Measurements from ENCODE around the gene SLC4A4.

The SLC4A4 gene

GRCh38 chr4:71429106-71429505 lies 90.3 kb downstream of the SLC4A4 start:
- TF ChIP-seq, protein P1, sequence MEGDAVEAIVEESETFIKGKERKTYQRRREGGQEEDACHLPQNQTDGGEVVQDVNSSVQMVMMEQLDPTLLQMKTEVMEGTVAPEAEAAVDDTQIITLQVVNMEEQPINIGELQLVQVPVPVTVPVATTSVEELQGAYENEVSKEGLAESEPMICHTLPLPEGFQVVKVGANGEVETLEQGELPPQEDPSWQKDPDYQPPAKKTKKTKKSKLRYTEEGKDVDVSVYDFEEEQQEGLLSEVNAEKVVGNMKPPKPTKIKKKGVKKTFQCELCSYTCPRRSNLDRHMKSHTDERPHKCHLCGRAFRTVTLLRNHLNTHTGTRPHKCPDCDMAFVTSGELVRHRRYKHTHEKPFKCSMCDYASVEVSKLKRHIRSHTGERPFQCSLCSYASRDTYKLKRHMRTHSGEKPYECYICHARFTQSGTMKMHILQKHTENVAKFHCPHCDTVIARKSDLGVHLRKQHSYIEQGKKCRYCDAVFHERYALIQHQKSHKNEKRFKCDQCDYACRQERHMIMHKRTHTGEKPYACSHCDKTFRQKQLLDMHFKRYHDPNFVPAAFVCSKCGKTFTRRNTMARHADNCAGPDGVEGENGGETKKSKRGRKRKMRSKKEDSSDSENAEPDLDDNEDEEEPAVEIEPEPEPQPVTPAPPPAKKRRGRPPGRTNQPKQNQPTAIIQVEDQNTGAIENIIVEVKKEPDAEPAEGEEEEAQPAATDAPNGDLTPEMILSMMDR (IDR thresholded peaks at IDR 0.05; ENCODE audit: low read depth, low read length, poor library complexity, severe bottlenecking): no peak
- no peak for TF ChIP-seq EZH2phosphoT487 (IDR thresholded peaks at IDR 0.05; ENCODE audit: borderline replicate concordance, low read length)
- H3K27ac ChIP-seq (ENCODE audit: low read depth, low read length): no peak overlapping the region
- no peaks in the 10 kb centered on the region for H3K9me3 ChIP-seq (ENCODE audit: control insufficient read depth, insufficient read depth, low read length)
- H3K79me2 ChIP-seq (ENCODE audit: control insufficient read depth, low read length): no peaks in the 10 kb centered on the region
- H3K27me3 ChIP-seq (ENCODE audit: control insufficient read depth, low read length): no peaks in the 10 kb centered on the region
- no peak overlapping the region for H3K4me2 ChIP-seq (ENCODE audit: low read length)
- no peaks in the 10 kb centered on the region for H3K36me3 ChIP-seq (ENCODE audit: control insufficient read depth, low read length)
- no peaks in the 10 kb centered on the region for H3K4me1 ChIP-seq (ENCODE audit: control insufficient read depth, low read length)
- H4K20me1 ChIP-seq (ENCODE audit: control insufficient read depth, insufficient read depth, low read depth, low read length): no peaks in the 10 kb centered on the region
- H3F3A ChIP-seq (ENCODE audit: control insufficient read depth, insufficient read depth): no peaks in the 10 kb centered on the region
- H3K4me3 ChIP-seq (ENCODE audit: low read length): no peak overlapping the region
- H3K9me2 ChIP-seq (replicated peaks; ENCODE audit: control insufficient read depth, low read length): no peaks in the 10 kb centered on the region

GRCh38 chr4:71429962-71430361 lies 91.1 kb downstream of the SLC4A4 start:
- Histone ChIP-seq H3F3A (ENCODE audit: control insufficient read depth, insufficient read depth) (no peaks in the 10 kb centered on the region), H3K4me3 (ENCODE audit: low read length) (no peak overlapping the region), H3K27me3 (ENCODE audit: control insufficient read depth, low read length) (no peaks in the 10 kb centered on the region), H3K27ac (ENCODE audit: low read depth, low read length) (no peak overlapping the region), H4K20me1 (ENCODE audit: control insufficient read depth, insufficient read depth, low read depth, low read length) (no peaks in the 10 kb centered on the region), H3K4me1 (ENCODE audit: control insufficient read depth, low read length) (no peaks in the 10 kb centered on the region), H3K9me3 (ENCODE audit: control insufficient read depth, insufficient read depth, low read length) (no peaks in the 10 kb centered on the region), H3K79me2 (ENCODE audit: control insufficient read depth, low read length) (no peaks in the 10 kb centered on the region), H3K36me3 (ENCODE audit: control insufficient read depth, low read length) (no peaks in the 10 kb centered on the region), H3K9me2 (replicated peaks; ENCODE audit: control insufficient read depth, low read length) (no peaks in the 10 kb centered on the region), H3K4me2 (ENCODE audit: low read length) (no peak overlapping the region)
- TF ChIP-seq EZH2phosphoT487 (IDR thresholded peaks at IDR 0.05; ENCODE audit: borderline replicate concordance, low read length): no peak
- TF ChIP-seq, protein P1 (IDR thresholded peaks at IDR 0.05; ENCODE audit: low read depth, low read length, poor library complexity, severe bottlenecking): no peak

GRCh38 chr4:71430609-71431008 lies 91.8 kb downstream of the SLC4A4 start:
- no peak overlapping the region for H3K27ac ChIP-seq (ENCODE audit: low read depth, low read length)
- H3K9me3 ChIP-seq (ENCODE audit: control insufficient read depth, insufficient read depth, low read length): no peaks in the 10 kb centered on the region
- no peaks in the 10 kb centered on the region for H4K20me1 ChIP-seq (ENCODE audit: control insufficient read depth, insufficient read depth, low read depth, low read length)
- H3K4me3 ChIP-seq (ENCODE audit: low read length): no peak overlapping the region
- no peaks in the 10 kb centered on the region for H3K9me2 ChIP-seq (replicated peaks; ENCODE audit: control insufficient read depth, low read length)
- no peak overlapping the region for H3K4me2 ChIP-seq (ENCODE audit: low read length)
- TF ChIP-seq EZH2phosphoT487 (IDR thresholded peaks at IDR 0.05; ENCODE audit: borderline replicate concordance, low read length): no peak
- TF ChIP-seq, protein P1 (IDR thresholded peaks at IDR 0.05; ENCODE audit: low read depth, low read length, poor library complexity, severe bottlenecking): no peak
- H3K4me1 ChIP-seq (ENCODE audit: control insufficient read depth, low read length): no peaks in the 10 kb centered on the region
- no peaks in the 10 kb centered on the region for H3F3A ChIP-seq (ENCODE audit: control insufficient read depth, insufficient read depth)
- H3K79me2 ChIP-seq (ENCODE audit: control insufficient read depth, low read length): no peaks in the 10 kb centered on the region
- H3K27me3 ChIP-seq (ENCODE audit: control insufficient read depth, low read length): no peaks in the 10 kb centered on the region
- no peaks in the 10 kb centered on the region for H3K36me3 ChIP-seq (ENCODE audit: control insufficient read depth, low read length)

GRCh38 chr4:71440612-71441011 lies 101.8 kb downstream of the SLC4A4 start:
- H4K20me1 ChIP-seq (ENCODE audit: control insufficient read depth, insufficient read depth, low read depth, low read length): no peaks in the 10 kb centered on the region
- no peaks in the 10 kb centered on the region for H3K27me3 ChIP-seq (ENCODE audit: control insufficient read depth, low read length)
- H3F3A ChIP-seq (ENCODE audit: control insufficient read depth, insufficient read depth): no peaks in the 10 kb centered on the region
- no peak for TF ChIP-seq EZH2phosphoT487 (IDR thresholded peaks at IDR 0.05; ENCODE audit: borderline replicate concordance, low read length)
- H3K79me2 ChIP-seq (ENCODE audit: control insufficient read depth, low read length): no peaks in the 10 kb centered on the region
- no peaks in the 10 kb centered on the region for H3K9me3 ChIP-seq (ENCODE audit: control insufficient read depth, insufficient read depth, low read length)
- no peaks in the 10 kb centered on the region for H3K9me2 ChIP-seq (replicated peaks; ENCODE audit: control insufficient read depth, low read length)
- H3K27ac ChIP-seq (ENCODE audit: low read depth, low read length): no peak overlapping the region
- H3K4me3 ChIP-seq (ENCODE audit: low read length): no peak overlapping the region
- no peak overlapping the region for H3K4me2 ChIP-seq (ENCODE audit: low read length)
- H3K36me3 ChIP-seq (ENCODE audit: control insufficient read depth, low read length): no peaks in the 10 kb centered on the region
- no peaks in the 10 kb centered on the region for H3K4me1 ChIP-seq (ENCODE audit: control insufficient read depth, low read length)
